GM06990 (cell line): ENCODE results near the gene SLC5A9.

Experiments
- DNase-seq: peaks from one replicate; pipeline ENCODE4 v3.0.0-alpha.2; 2011; ENCODE audit not compliant: insufficient read length; ENCODE audit errors: extremely low read depth
- H3K27me3 ChIP-seq: replicated peaks from 2 replicates; pipeline ENCODE4 v1.6.0; 2011; ENCODE audit warnings: low read length; ENCODE audit not compliant: control insufficient read depth, insufficient read depth
- H3K36me3 ChIP-seq: 2 replicates; pipeline ENCODE4 v1.5.1; 2011; ENCODE audit warnings: low read length; ENCODE audit not compliant: control insufficient read depth, insufficient read depth
- H3K4me3 ChIP-seq: replicated peaks from 2 replicates; pipeline ENCODE4 v1.5.1; 2011; ENCODE audit warnings: low read depth, mild to moderate bottlenecking, control low read depth, low read length
- TF ChIP-seq, protein P1 (sequence below): IDR thresholded peaks from 2 replicates; pipeline ENCODE4 v1.5.1; 2011; ENCODE audit warnings: low read length, control low read depth, mild to moderate bottlenecking, inconsistent platforms; ENCODE audit not compliant: insufficient read depth, poor library complexity, severe bottlenecking

Gene SLC5A9

GRCh38 chr1:48246727-48247126 lies 24.2 kb downstream of the SLC5A9 start:
- Histone ChIP-seq H3K27me3 (no peaks in the 10 kb centered on the region), H3K36me3 (no peaks in the 10 kb centered on the region), H3K4me3 (no peak overlapping the region)
- TF ChIP-seq, protein P1, sequence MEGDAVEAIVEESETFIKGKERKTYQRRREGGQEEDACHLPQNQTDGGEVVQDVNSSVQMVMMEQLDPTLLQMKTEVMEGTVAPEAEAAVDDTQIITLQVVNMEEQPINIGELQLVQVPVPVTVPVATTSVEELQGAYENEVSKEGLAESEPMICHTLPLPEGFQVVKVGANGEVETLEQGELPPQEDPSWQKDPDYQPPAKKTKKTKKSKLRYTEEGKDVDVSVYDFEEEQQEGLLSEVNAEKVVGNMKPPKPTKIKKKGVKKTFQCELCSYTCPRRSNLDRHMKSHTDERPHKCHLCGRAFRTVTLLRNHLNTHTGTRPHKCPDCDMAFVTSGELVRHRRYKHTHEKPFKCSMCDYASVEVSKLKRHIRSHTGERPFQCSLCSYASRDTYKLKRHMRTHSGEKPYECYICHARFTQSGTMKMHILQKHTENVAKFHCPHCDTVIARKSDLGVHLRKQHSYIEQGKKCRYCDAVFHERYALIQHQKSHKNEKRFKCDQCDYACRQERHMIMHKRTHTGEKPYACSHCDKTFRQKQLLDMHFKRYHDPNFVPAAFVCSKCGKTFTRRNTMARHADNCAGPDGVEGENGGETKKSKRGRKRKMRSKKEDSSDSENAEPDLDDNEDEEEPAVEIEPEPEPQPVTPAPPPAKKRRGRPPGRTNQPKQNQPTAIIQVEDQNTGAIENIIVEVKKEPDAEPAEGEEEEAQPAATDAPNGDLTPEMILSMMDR = no peak
- no peak for DNase-seq

DNA sequence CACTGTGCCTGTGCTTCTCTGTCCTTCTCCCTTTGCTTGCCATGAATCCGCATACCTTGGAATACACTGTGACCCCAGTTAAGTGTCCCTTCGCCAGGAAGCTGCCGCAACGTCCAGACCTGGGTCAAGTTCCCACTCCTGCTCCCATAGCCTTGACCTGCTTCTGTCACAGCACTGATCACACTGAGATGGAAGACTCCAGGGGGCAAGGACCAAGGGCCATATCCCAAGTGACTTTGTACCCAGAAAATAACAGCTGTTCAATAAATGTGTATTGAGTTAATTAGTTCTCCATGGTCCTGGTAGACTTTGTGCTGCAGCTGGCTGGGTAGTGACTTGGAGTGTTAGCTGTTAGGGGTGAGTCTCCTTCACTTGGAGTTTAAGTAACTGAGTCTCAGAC lies 25.8 kb downstream of the SLC5A9 start:
- no peak overlapping the region for H3K4me3 ChIP-seq
- H3K36me3 ChIP-seq = no peaks in the 10 kb centered on the region
- no peaks in the 10 kb centered on the region for H3K27me3 ChIP-seq
- TF ChIP-seq, protein P1 = no peak
- DNase-seq = no peak

DNA sequence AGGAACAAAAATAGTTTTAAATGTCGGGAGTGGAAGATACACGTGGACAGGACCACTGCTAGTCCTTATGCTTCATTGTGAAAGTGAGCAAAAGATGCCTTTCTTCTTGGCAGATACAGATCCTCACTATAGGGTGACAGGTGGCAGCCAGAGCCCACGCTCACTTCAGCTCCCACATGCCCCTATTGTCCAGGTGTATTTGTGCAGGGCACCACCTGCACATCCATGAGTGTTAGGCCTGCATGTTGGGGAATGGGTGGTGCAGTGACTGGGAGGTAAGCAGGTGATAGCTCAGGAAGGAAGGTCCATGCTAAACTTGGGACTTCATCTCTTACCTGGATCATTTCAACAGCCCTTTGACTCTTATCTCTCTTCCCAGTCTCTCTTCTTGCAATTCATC lies 27.4 kb downstream of the SLC5A9 start:
- Histone ChIP-seq H3K27me3 (no peaks in the 10 kb centered on the region), H3K4me3 (no peak overlapping the region), H3K36me3 (no peaks in the 10 kb centered on the region)
- DNase-seq = no peak
- TF ChIP-seq, protein P1 = no peak

GRCh38 chr1:48250572-48250971 lies 28.1 kb downstream of the SLC5A9 start:
- no peak for DNase-seq
- Histone ChIP-seq H3K36me3 (no peaks in the 10 kb centered on the region), H3K27me3 (no peaks in the 10 kb centered on the region), H3K4me3 (no peak overlapping the region)
- TF ChIP-seq, protein P1 = no peak

GRCh38 chr1:48251323-48251722 lies 28.8 kb downstream of the SLC5A9 start:
- Histone ChIP-seq H3K4me3 (no peak overlapping the region), H3K27me3 (no peaks in the 10 kb centered on the region), H3K36me3 (no peaks in the 10 kb centered on the region)
- TF ChIP-seq, protein P1 = no peak
- no peak for DNase-seq

DNA sequence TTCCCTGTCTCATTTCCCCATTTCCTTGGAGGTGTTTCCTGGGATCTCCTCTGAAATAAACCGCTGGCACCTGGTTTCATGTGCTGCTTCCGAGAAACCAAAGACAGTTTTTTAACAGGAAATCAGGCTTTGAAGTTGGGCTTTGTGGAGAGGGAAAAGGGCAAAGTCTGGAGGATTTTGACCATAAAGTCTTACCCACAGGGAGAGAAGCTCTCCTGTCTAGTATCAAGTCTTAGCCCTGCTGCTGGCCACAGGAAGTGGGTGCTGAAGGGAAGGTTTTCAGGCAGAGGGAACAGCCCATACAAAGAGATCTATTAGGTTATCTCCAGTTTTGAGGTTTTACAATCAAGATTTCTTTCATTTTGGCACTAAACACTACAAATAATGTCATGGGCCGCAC lies 29.3 kb downstream of the SLC5A9 start:
- Histone ChIP-seq H3K4me3 (no peak overlapping the region), H3K36me3 (no peaks in the 10 kb centered on the region), H3K27me3 (no peaks in the 10 kb centered on the region)
- TF ChIP-seq, protein P1 = no peak
- DNase-seq = no peak
